A549 (cell line): ENCODE data around the gene SLC17A1. TPM values are rescaled to one million over a fixed set of nuclear protein-coding genes. Genes with fewer than 3 reads are reported as not detected.

ENCODE experiments used
- ATAC-seq, 2 experiments: fragments of 200-7000 bp in 1 of 2; fragments of >200 bp in 1 of 2; cut with Nextera tagmentation in 1 of 2; cut with Tn5 transposase in 1 of 2; 3 replicates each; pipeline versions ENCODE4 v1.8.0 to v1.9.1; 2018 to 2020; ENCODE audit warnings: mild to moderate bottlenecking in 1 of 2, moderate library complexity in 1 of 2
- CTCF ChIA-PET: fragments of 300-600 bp; sonication (Branson Sonifier 250); formaldehyde crosslinking; extraction: SDS; loops from one replicate; lab custom pipeline; 2021; ENCODE audit warnings: antibody characterized with exemption, inconsistent platforms; lab: Yijun Ruan, JAX
- POLR2A ChIA-PET: fragments of 350-600 bp; formaldehyde crosslinking; extraction: SDS; loops from one replicate; lab custom pipeline; 2021; ENCODE audit warnings: antibody characterized with exemption, inconsistent platforms; lab: Yijun Ruan, JAX
- DNase-seq, 2 experiments: peaks; one replicate each; pipeline versions ENCODE4 v3.0.0 to v3.0.0-alpha.2; 2011 to 2016; ENCODE audit warnings: low read depth in 1 of 2, low spot score in 1 of 2
- FAIRE-seq: peaks from 2 replicates; lab custom pipeline; 2011; peaks lifted over from hg19 to GRCh38; lab: Jason Lieb, UNC
- H3K27ac ChIP-seq, 2 experiments: fragments of >200 bp; sonication (Bioruptor Twin); formaldehyde crosslinking; 3 replicates each; pipeline ENCODE4 v1.5.1; 2016 to 2017
- H3K4me1 ChIP-seq: fragments of >200 bp; sonication (Bioruptor Twin); formaldehyde crosslinking; 3 replicates; pipeline ENCODE4 v1.6.1; 2016
- H3K4me2 ChIP-seq: fragments of >200 bp; sonication (Bioruptor Twin); formaldehyde crosslinking; 3 replicates; pipeline ENCODE4 v1.6.1; 2016
- H3K4me3 ChIP-seq: fragments of >200 bp; sonication (Bioruptor Twin); formaldehyde crosslinking; 3 replicates; pipeline ENCODE4 v1.5.1; 2016
- H3K9me3 ChIP-seq: fragments of >200 bp; sonication (Bioruptor Twin); formaldehyde crosslinking; 3 replicates; pipeline ENCODE4 v1.6.1; 2016
- ATOH8 ChIP-seq: fragments of 250-450 bp; sonication (Bioruptor Pico); IDR thresholded peaks from 2 replicates; pipeline ENCODE4 v1.5.0; 2020; ENCODE audit warnings: low read depth, mild to moderate bottlenecking, moderate library complexity
- CBX2 ChIP-seq: fragments of 200-600 bp; sonication (generic); IDR thresholded peaks from 2 replicates; pipeline ENCODE4 v1.6.1; 2016; ENCODE audit warnings: low read depth, mild to moderate bottlenecking, borderline replicate concordance
- EHMT2 ChIP-seq: fragments of 200-600 bp; sonication (generic); IDR thresholded peaks from 2 replicates; pipeline ENCODE4 v1.6.1; 2016; ENCODE audit warnings: antibody characterized with exemption, low read depth, mild to moderate bottlenecking, moderate library complexity
- FOSL2 ChIP-seq, 2 experiments: fragments of 450-650 bp in 1 of 2; fragments of >200 bp in 1 of 2; sonication (Bioruptor Twin) in 1 of 2; formaldehyde crosslinking; IDR thresholded peaks; 2 replicates each; pipeline versions ENCODE4 v1.5.0 to v1.6.1; 2016 to 2020; ENCODE audit warnings: mild to moderate bottlenecking in 1 of 2, moderate library complexity in 1 of 2
- HES2 ChIP-seq: fragments of >200 bp; sonication (Bioruptor Twin); formaldehyde crosslinking; IDR thresholded peaks from 2 replicates; pipeline ENCODE4 v1.6.1; 2016
- HOXA7 ChIP-seq: fragments of 250-450 bp; sonication (Bioruptor Pico); IDR thresholded peaks from 2 replicates; pipeline ENCODE4 v1.5.0; 2020; ENCODE audit warnings: mild to moderate bottlenecking, moderate library complexity
- KDM1A ChIP-seq: fragments of 200-600 bp; sonication (generic); IDR thresholded peaks from 2 replicates; pipeline ENCODE4 v1.6.1; 2016; ENCODE audit warnings: low read depth, mild to moderate bottlenecking
- KDM5A ChIP-seq: fragments of 200-600 bp; sonication (generic); IDR thresholded peaks from 2 replicates; pipeline ENCODE4 v1.6.1; 2016; ENCODE audit warnings: antibody characterized with exemption, mild to moderate bottlenecking
- NFE2L2 ChIP-seq: fragments of 150-350 bp; conservative IDR thresholded peaks from 2 replicates; pipeline ENCODE4 v1.6.1; 2014; ENCODE audit warnings: low read length
- NPAS2 ChIP-seq: fragments of 250-450 bp; sonication (Bioruptor Pico); IDR thresholded peaks from 2 replicates; pipeline ENCODE4 v1.8.0; 2022; ENCODE audit warnings: mild to moderate bottlenecking, moderate library complexity, borderline replicate concordance
- NR3C1 ChIP-seq: fragments of >200 bp; sonication (Bioruptor Twin); formaldehyde crosslinking; IDR thresholded peaks from 3 replicates; pipeline ENCODE4 v1.6.1; 2017
- PBX3 ChIP-seq: IDR thresholded peaks from 2 replicates; pipeline ENCODE4 v1.6.1; 2012
- POLR2AphosphoS2 ChIP-seq: conservative IDR thresholded peaks from 2 replicates; pipeline ENCODE4 v1.6.1; 2012; ENCODE audit warnings: low read length, improper control_type of control experiment, inconsistent platforms
- RAD21 ChIP-seq, 2 experiments: fragments of >200 bp in 1 of 2; sonication (Bioruptor Twin) in 1 of 2; formaldehyde crosslinking in 1 of 2; IDR thresholded peaks in 1 of 2; conservative IDR thresholded peaks in 1 of 2; 2 replicates in 1 of 2; 3 replicates in 1 of 2; pipeline ENCODE4 v1.6.1; 2012 to 2018; ENCODE audit warnings: inconsistent platforms in 1 of 2
- RARB ChIP-seq: fragments of 250-450 bp; sonication (Bioruptor Pico); IDR thresholded peaks from 2 replicates; pipeline ENCODE4 v1.8.0; 2021; ENCODE audit warnings: mild to moderate bottlenecking, moderate library complexity
- SMC3 ChIP-seq: fragments of >200 bp; sonication (Bioruptor Twin); formaldehyde crosslinking; IDR thresholded peaks from 3 replicates; pipeline ENCODE4 v1.6.1; 2018; ENCODE audit warnings: inconsistent platforms
- WGBS: methylation state at CpG from one replicate; pipeline ENCODE4 v1.1.6; 2017; ENCODE audit errors: missing lambda C conversion rate; 5-methylcytosine and 5-hydroxymethylcytosine counted together
- polyA plus RNA-seq, 4 experiments: library from polyadenylated mRNA; depleted of rRNA in 3 of 4; stranded (reverse); fragments of >200 nt; fragmentation: RNase III in 1 of 4; extraction: RNeasy Plus Mini Kit Qiagen cat#74134 plus additional on column Dnase treatment in 1 of 4; gene quantifications; 2 replicates in 3 of 4; 3 replicates in 1 of 4; pipeline ENCODE4 v1.2.3, GENCODE V29; 2011 to 2017

Gene SLC17A1
- polyA plus RNA-seq, 2 of the 4 experiments (the other 2 are of a cell fraction): 0.79 to 1.2 TPM

GRCh38 chr6:25789475-25789874, 42.4 kb downstream of the SLC17A1 start (continued):
- TF ChIP-seq ATOH8 (CRISPR knock-in tag) (no peak), NFE2L2 (no peak)

GRCh38 chr6:25788305-25788922, 43.4 kb downstream of the SLC17A1 start:
- no peak overlapping the region for H3K4me2 ChIP-seq
- peak in 1 of 2 experiments; percentile 83; a peak in 3 of 6 replicates for ATAC-seq
- no peak overlapping the region for H3K4me3 ChIP-seq
- 55% methylated on average over 4 of the region's 4 CpGs for WGBS
- CTCF ChIA-PET: interaction anchor here (0.6 to 1.5 kb wide), 11 partner anchors 17 to 204 kb away, joined by 3 to 6 read pairs (median 3); partner anchors contain the start of genes SLC17A3 and SLC17A4
- TF ChIP-seq RAD21 (conservative IDR thresholded peaks at IDR 0.05 in 1 of 2, IDR thresholded peaks at IDR 0.05 in 1 of 2) (peak in 1 of 2 experiments; percentile 47; a peak in 2 of 5 replicates), HES2 (no peak), SMC3 (peak; percentile 26; the same call in 1 of the 3 replicates)
- FAIRE-seq: no peak
- no peak overlapping the region for H3K27ac ChIP-seq
- no peaks in the 10 kb centered on the region for H3K9me3 ChIP-seq
- POLR2A ChIA-PET: no interaction called here
- peak; percentile 8 to 57 for DNase-seq
- no peaks in the 10 kb centered on the region for H3K4me1 ChIP-seq

GRCh38 chr6:25787428-25787827, 44.4 kb downstream of the SLC17A1 start:
- WGBS: 49% methylated on average over 2 of the region's 2 CpGs
- no peaks in the 10 kb centered on the region for H3K9me3 ChIP-seq
- FAIRE-seq (no peak), DNase-seq (no peak), ATAC-seq (no peak)
- POLR2A ChIA-PET: no interaction called here
- CTCF ChIA-PET: interaction anchor here (0.7 to 1.4 kb wide), 2 partner anchors 155 to 220 kb away, joined by 3 to 4 read pairs; no protein-coding TSS in a partner anchor
- no peak for TF ChIP-seq HOXA7 (CRISPR knock-in tag)
- TF ChIP-seq PBX3: no peak
- no peak for TF ChIP-seq NPAS2 (CRISPR knock-in tag)
- no peak for TF ChIP-seq SMC3
- no peak for TF ChIP-seq POLR2AphosphoS2
- no peak for TF ChIP-seq EHMT2
- no peak for TF ChIP-seq NR3C1
- no peak for TF ChIP-seq CBX2
- H3K4me3 ChIP-seq: no peak overlapping the region
- no peaks in the 10 kb centered on the region for H3K4me1 ChIP-seq
- no peak overlapping the region for H3K4me2 ChIP-seq
- no peak overlapping the region for H3K27ac ChIP-seq

GRCh38 chr6:25781134-25781533, 50.7 kb downstream of the SLC17A1 start:
- ChIA-PET CTCF (interaction anchor here (0.8 to 1.2 kb wide), 4 partner anchors 12 to 109 kb away, joined by 3 to 4 read pairs (median 3); no protein-coding TSS in a partner anchor), POLR2A (no interaction called here)
- H3K27ac ChIP-seq: no peak overlapping the region
- ATAC-seq: no peak
- FAIRE-seq: no peak
- H3K4me1 ChIP-seq: no peaks in the 10 kb centered on the region
- H3K9me3 ChIP-seq: no peaks in the 10 kb centered on the region
- no peak for TF ChIP-seq KDM5A
- TF ChIP-seq FOSL2 (IDR thresholded peaks at IDR 0.05): no peak
- TF ChIP-seq FOSL2 (CRISPR knock-in tag; IDR thresholded peaks at IDR 0.05): no peak
- no peak for TF ChIP-seq KDM1A
- TF ChIP-seq RARB: no peak
- WGBS: 71% methylated on average over 1 of the region's 1 CpG
- H3K4me2 ChIP-seq: no peak overlapping the region
- no peak overlapping the region for H3K4me3 ChIP-seq
- DNase-seq: no peak
